GM21528 (cell line): ENCODE data around the gene TASOR2.

Source experiments
- ATAC-seq: cut with Tn5 transposase; IDR thresholded peaks from one replicate; pipeline ENCODE4 v1.9.1; 2021; ENCODE audit warnings: mild to moderate bottlenecking, moderate library complexity; ENCODE audit not compliant: unreplicated experiment, low FRiP score

The TASOR2 gene

GRCh38 chr10:5654218-5654755 is 30.4 kb upstream of the TASOR2 start:
- ATAC-seq = no peak

GRCh38 chr10:5655121-5655520 is 29.5 kb upstream of the TASOR2 start:
- ATAC-seq = no peak

GRCh38 chr10:5656737-5657579 is 27.7 kb upstream of the TASOR2 start:
- no peak for ATAC-seq

GRCh38 chr10:5658871-5659618 is 25.6 kb upstream of the TASOR2 start:
- ATAC-seq = no peak

- ATAC-seq = no peak
Measured at GRCh38 chr10:5659702-5660528, 24.7 kb upstream of the TASOR2 start.

- no peak for ATAC-seq
Measured at GRCh38 chr10:5661043-5661442, 23.6 kb upstream of the TASOR2 start.

- ATAC-seq = no peak
Measured at GRCh38 chr10:5662708-5663579, 21.7 kb upstream of the TASOR2 start.

- no peak for ATAC-seq
Measured at GRCh38 chr10:5663692-5664427, 20.8 kb upstream of the TASOR2 start.

- no peak for ATAC-seq
Measured at GRCh38 chr10:5665373-5666007, 19.1 kb upstream of the TASOR2 start.

GRCh38 chr10:5666008-5666840 is 18.4 kb upstream of the TASOR2 start, which contains the start of gene ASB13:
ASB13 (minus strand) TSS chr10:5666595; CDS start chr10:5666551, 44 bp downstream.
- peak; percentile 71 for ATAC-seq

- no peak for ATAC-seq
Measured at GRCh38 chr10:5666841-5667630, 17.6 kb upstream of the TASOR2 start.

- ATAC-seq = no peak
Measured at GRCh38 chr10:5668429-5668828, 16.2 kb upstream of the TASOR2 start.

- ATAC-seq = no peak
Measured at GRCh38 chr10:5669604-5670003, 15.0 kb upstream of the TASOR2 start.

GRCh38 chr10:5670662-5671375 is 13.8 kb upstream of the TASOR2 start:
- ATAC-seq = no peak

- no peak for ATAC-seq
Measured at GRCh38 chr10:5678397-5679036, 6.1 kb upstream of the TASOR2 start.

- no peak for ATAC-seq
Measured at GRCh38 chr10:5679037-5679435, 5.6 kb upstream of the TASOR2 start.
